CD4-positive, alpha-beta T cell treated with Interleukin-15 for 1 hour (primary cell): Measurements from ENCODE around the gene ZNF555.
"Not testable (repeated sequence)": the region's sequence is repeated elsewhere in the genome, so short reads cannot be mapped to it uniquely, and the experiment has no call there.

Experiments used
- DNase-seq: peaks from one replicate; pipeline ENCODE4 v3.0.0-alpha.2; 2020

Gene ZNF555

DNA sequence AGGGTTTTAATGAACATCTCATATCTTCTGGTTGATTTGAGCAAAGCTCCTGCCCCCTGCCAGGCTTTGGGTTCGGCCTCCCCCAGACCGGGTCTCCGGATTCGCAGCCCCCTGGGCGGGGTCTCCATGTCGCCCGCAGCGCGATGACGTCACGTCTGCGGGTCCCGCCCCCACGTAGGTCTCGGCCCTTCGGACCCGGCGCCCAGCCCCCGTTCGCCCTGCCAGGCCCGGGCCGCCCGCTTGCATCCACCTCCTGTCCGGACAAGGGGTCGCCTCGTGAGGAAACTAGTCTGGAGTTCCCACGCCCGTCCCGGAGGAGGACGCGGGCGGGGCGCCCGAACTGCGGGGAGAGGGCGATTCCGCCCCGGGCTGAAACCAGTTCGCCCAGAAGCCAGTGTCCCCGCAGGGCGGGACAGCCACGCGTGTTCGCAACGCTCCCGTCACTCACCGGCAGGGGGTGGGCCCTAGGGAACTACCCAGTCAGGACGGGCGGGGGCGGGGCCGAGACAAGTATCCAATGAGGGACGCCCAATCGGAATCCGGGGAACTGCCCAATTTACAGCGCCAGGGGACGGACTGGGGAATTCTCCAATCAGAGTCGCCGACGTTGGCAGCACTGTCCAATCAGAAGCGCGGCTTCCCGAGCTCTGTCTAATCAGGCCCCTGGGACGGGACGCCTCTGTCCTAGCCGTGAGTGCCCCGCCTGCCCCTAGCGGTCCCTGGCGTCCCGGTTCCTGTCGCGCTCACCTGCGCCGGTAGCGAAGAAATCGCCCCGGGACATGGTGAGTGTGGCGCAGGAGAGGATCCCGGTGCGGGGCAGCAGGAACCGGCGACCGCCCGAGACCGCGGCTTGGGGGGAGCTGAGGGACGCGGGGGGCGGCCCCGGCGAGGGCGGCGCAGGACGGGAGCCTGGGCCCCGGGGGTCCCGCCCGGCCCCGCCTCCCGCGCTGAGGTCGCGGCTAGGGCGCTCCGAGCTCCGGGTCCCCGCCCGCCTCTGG, at the start of gene ZNF555:
ZNF555 (plus strand) TSS at position 682 of the 998 bp plus-strand sequence; CDS start at position 780, 98 bp downstream.
- peak; percentile 99 for DNase-seq

DNA sequence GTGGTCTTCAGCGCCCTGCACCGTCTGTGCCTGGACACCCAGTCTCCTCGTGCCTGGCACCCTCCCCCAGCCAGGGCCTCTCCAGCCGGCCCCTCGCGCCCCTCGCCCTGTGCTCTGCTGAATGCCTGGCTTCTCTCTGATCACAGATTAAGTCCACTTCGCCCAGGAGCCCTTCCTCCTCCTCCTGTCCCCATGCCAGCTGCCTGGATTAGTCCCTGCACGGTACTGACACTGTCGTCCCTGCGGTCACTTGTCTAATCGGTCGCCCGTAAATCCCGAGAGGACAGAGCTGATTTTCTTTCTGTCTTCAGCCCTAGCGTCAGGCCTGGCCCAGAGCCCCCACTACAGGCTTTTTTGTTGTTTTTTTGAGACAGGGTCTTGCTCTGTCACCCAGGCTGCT, 49.4 kb upstream of the ZNF555 start:
- DNase-seq, result no peak

DNA sequence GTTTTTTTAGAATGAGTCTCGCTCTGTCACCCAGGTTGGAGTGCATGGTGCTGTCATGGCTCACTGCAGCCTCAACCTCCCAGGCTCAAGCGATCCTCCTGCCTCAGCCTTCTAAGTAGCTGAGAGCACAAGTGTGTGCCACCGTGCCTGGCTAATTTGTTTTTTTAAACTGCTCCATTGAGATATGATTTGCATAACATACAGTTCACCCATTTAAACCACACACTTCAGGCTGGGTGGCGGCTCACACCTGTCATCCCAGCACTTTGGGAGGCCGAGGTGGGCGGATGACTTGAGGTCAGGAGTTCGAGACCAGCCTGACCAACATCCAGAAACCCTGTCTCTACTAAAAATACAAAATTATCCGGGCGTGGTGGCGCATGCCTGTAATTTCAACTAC, 48.6 kb upstream of the ZNF555 start:
- DNase-seq, result not testable (repeated sequence)

DNA sequence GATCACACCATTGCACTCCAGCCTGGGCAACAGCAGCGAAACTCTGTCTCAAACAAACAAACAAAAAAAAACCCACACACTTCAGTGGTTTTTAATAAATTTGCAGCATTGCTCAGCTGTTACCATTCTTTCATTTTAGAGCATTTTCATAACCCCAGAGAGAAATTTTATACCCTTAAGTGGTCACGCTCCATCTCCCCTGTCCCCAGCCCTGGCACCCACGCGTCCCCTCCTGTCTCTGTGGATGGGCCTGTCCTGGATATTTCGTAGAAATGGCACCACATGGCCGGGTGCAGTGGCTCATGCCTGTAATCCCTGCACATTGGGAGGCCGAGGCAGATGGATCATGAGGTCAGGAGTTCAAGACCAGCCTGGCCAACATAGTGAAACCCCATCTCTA, 48.1 kb upstream of the ZNF555 start:
- DNase-seq, result no peak

DNA sequence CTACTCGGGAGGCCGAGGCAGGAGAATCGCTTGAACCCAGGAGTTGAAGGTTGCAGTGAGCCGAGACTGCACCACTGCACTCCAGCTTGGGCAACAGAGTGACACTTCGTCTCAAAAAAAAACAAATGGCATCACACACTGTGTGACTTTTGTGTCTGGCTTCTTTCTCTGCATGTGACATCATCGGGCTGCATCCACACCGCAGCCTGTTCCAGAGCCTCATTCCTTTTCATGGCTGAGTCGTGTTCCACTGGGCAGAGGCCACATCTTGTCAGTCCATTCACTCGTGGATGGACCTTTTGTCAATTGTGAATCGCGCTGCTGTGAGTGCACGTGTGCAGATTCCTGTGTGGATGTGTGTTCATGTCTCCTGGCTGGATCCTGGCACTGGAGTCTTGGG, 47.7 kb upstream of the ZNF555 start:
- no peak for DNase-seq

DNA sequence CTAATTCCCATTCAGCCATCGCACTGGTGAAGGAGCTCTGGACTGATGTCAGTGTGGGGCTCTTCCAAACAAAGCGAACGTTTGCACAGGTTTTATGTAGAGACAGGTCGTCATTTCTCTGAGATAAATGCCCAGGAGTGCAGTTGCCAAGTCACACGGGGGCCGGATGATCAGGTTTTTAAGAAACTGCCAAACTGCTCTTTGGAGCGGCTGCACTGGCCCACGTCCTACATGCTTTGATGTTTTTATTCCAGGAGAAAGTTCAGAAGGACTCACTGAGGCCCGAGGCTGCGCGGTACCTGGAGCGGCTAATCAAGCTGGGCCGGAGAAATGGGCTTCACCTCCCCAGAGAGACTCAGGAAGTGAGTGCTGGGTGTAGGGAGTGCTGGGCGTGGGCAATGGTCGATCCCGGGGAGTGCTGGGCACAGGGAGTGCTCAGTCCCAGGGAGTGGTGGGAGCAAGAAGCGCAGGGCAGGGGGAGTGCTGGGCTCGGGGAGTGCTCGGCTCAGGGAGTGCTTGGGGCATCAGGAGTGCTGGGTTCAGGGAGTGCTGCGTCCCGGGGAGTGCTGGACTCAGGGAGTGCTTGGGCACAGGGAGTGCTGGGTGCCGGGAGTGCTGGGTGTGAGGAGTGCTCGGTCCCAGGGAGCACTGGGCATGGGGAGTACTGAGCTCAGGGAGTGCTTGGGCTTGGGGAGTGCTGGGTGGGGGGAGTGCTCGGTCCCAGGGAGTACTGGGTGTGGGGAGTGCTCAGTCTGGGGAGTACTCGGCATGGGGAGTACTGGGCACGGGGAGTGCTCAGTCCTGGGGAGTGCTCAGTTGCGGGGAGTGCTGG, 45.2 kb upstream of the ZNF555 start:
- no peak for DNase-seq

DNA sequence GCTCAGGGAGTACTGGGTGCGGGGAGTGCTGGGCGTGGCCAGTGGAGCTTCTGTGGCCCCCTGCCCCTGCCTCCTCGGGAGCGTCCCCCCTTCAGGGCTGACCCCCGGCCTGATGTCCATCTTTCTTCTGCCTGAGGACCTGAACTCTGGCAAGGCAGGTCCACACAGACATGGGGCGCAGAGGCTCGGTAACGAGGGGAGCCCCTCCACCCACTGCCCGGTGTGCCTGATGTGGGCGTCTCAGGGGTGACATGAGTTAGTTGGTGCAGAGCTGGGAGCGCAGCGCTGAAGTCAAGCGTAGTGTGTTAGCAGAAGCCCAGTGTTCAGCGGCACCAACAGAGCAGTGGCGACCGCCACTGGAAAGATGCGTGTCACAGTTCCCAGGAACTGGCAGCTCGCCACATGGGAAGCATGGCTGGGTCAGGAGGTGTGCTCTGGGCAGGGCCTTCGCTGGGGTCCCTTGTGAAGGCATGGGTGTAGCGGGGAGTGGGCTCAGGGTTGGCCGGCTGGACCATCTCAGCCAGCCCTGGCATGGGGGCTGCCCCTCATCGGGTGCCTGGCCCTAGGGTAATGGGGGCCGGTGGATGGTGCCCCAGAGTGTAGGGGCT, 44.5 kb upstream of the ZNF555 start:
- no peak for DNase-seq

DNA sequence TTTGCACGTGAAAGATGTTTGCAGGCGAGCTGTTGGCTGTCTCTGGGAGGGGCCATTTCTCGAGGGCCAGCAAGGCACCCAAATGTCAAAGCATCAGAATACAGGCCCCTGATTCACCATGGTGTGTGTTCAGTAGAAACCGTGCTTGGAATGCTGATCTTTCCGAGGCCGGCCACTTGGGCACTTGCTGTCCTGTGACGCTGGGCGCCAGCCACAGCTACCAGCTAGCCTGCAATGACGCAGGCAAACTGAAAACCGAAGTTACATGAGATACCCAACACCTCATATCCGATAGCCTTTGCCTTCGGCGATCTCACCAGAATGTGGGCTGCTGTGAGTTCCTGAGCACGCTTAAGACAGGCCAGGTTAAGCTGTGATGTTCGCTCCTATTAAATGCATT, 44.0 kb upstream of the ZNF555 start:
- no peak for DNase-seq

DNA sequence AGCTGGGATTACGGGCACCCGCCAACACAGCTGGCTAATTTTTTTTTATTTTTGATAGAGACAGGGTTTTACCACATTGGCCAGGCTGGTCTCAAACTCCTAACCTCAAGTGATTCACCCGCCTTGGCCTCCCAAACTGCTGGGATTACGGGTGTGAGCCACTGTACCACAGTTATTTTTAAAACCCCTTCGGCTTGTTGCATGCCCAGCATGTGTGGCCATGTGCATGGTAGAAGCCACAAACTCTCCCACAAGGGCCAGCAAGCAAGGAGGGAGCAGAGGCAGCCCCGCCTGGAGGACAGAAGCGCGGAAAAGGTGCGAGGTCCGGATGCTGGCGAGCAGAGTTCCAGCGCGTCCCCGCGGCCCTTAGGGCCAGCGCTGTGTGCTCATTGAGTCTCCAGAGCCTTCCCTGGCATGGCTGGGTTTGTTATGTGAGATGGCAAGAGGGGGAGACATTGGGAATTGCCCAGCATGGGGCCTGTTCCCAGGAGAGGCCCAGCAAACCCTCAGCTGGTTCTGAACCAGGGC, 43.1 kb upstream of the ZNF555 start:
- DNase-seq, result no peak

DNA sequence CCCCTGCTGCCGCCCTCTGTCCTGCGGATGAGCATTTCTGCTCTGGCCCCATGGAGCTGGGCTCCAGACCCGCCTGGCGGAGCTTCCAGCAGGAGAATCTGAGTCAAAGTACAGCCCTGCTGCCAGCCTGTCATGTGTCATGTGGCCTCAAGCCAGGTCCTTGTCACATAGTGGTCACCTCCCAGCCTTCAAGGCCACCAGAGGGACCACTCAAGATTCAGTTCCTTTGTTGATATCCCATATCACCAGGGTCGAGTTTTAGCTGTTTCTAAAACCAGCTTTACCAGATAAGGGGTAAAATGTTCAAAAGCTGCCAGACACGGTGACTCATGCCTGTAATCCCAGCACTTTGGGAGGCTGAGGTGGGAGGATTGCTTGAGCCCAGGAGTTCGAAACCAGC, 42.5 kb upstream of the ZNF555 start:
- no peak for DNase-seq

DNA sequence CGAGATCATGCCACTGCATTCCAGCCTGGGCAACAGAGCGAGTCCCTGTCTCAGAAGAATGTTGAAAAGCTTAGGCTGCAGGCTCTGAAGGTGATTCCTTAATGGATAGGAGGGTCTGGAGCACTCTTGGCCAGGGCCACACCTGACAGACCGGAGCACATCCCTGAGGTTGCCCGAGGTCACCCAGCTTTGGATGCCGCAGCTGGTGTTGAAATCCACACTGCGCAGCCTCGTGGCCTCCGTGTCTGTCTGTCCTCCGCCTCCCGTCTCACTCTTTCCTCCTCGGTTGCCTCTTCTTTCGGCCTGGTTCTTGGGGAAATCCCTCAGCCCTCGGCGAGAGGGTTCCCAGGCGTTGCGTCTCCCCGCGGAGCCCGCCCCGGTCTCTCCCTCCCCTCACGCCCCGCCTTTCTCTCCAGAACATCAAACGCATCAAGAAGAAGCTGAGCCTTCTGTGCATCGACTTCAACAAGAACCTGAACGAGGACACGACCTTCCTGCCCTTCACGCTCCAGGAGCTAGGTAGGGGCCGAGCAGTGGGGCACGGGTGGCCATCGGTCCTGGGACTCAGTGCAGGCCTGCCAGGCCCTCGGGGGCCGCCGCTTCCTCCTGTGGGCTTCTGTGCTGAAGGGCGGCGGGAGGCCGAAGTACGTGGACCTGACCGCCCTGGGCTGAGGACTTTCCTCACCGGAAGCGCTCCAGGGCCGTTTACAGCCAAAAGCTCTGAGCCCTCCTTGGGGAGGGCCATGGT, 41.8 kb upstream of the ZNF555 start:
- DNase-seq, result no peak

DNA sequence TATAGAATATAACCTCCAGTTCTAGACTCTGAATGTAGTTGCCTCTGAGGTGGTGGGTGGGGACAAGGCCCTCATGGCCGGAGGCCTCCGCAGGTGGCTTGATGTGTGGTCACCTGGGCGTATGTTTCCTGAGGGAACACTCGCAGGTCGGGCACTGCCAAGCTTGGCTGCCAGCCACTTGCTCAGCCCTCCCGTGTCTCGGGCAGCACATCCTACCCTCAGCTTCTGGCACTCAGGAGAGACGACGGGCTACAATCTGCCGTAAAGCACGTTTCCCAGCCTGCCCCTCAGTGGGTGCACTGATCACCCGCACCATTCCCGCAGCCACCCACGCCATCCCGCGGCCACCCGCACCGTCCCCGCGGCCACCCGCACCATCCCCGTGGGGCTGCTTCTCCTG, 40.8 kb upstream of the ZNF555 start:
- DNase-seq, result no peak

DNA sequence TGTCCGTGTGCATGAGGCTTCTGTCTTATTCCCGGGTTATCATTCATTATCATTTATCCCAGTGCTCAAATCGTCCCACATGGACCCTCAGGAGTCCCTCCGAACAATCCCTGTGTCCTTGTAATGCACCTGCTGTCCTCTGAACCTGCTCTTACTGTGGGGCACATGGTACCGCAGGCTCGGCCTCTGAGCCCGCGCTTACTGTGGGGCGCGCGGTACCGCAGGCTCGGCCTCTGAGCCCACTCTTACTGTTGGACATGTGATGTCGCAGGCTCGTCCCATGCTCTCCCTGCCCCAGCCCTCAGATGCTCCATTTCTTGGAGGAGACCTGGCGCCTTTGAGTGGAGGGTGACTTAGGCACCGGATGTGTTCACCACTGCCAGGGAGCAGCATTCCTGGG, 38.4 kb upstream of the ZNF555 start:
- no peak for DNase-seq

DNA sequence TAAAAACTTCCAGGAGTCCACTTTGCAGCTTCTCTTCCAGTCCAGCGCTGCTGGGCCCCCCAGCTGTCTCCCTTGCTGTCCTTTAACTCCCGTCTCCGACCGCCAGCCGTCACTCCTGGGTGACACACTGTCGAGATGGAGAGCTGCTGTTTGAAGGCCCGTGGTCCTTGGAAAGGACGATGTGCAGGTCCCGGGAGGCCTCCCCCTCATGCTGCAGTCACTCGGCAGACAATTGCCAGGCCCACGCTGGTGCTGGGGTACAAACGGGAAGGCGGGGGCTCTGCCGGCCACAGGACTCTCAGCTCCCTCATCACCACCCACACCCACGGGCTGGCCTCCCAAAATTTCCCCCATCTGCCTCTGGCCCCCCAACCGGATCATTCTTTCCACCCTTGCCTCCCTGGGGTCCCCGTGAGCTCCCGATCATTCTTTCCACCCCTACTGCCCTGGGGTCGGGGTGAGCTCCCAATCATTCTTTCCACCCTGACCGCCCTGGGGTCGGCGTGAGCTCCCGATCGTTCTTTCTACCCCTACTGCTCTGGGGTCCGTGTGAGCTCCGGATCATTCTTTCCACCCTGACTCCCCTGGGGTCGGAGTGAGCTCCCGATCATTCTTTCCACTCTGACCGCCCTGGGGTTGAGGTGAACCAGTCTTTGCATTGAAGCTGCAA, 37.7 kb upstream of the ZNF555 start:
- DNase-seq, result no peak

DNA sequence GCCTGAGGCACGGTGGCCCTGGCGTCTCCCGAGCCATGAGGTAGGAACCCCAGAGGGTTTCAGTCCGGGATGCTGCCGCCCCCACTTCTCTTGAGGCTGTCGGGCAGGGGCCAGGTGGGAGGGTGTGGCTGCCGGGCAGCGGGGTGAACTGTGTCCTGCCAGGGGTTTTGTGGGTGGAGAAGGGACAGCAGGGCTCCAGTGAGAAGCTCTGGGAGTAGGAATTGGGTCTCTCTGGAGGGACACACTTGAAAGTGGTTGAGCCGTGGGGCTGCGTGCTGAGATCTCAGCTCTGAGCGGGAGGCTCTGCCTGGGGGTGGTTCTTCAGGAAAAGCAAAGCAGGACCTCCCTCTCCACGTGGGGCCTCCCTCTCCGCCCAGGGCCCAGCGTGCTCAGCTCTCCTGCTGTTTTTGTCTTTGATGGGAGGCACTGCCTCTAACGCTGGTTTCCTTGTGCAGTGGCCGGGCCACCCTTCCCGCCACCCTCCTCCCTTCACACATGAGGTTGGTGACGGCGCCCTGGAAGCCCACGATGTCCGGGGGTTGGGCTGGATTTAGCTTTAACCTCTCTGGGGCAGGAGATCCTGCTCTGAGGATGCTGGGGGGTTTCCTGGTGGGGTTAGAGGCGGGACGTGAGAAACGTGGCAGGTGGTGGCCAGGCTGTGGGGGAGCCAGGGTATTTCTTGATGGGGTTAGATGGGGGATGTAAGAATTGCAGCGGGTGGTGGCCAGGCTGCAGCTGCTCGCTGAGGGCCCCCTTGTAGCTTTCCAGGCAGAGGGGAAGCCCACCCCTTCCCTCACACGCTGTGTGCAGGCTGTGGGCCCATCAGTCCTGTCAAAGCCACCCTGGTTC, 36.9 kb upstream of the ZNF555 start:
- DNase-seq, result no peak

DNA sequence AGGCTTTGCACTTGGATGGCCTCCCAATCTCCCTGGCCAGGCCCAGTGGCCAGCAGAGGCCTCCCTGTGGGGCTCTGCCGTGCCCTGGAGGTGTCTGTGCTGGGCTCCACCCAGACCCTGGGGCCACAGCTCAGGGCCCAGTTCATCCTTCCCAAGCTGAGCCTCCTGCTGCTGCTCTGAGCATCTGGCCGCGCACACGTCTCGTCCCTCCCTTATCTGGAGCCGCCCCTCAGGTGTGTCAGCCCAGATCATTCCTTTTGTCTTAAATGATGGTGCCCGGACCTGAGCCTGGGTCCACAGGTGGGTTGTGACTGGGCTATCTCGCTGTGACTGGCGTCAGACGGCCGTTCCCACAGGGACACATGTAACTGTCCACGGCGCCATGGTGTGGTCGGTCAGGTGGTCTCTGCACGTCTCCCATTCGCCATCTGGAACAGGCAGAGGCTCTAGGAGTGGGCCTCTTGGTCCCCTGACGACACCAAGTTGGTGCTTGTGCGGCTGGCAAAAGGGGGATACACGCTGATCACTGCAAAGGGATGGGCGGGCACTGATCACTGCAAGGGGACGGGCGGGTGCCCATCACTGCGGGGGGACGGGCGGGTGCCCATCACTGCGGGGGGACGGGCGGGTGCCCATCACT, 35.9 kb upstream of the ZNF555 start:
- DNase-seq, result no peak

DNA sequence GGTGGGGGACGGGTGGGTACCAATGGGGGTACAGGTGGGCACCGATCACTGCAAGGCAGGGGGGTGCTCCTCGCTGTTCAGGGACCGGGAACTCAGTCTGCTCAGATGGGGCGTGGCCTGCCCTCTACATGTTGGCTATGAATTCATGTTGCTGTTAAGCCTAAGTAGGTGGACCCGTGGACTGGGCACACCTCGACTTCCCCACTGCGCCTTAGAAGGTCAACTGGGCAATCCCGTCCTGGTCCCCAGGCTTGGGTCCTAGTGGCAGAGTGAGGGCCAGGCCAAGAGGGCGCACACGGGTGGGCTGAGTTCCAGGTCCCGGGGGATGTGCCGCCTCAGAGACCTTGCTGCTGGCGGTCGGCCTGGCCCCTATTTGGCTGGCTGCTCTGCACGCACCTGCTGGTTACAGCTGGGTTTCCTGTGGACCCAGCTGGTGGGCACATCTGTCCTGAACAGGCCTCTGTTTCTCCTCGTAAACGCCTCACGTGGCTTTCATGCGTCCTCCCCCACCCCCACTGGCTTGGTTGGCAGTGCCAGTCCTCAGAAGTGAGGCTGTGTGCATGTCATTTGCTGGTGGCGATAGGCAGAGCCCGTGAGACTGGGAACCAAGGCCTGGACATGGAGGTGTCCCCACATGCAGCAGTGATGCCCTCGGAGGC, 35.2 kb upstream of the ZNF555 start:
- DNase-seq, result no peak

DNA sequence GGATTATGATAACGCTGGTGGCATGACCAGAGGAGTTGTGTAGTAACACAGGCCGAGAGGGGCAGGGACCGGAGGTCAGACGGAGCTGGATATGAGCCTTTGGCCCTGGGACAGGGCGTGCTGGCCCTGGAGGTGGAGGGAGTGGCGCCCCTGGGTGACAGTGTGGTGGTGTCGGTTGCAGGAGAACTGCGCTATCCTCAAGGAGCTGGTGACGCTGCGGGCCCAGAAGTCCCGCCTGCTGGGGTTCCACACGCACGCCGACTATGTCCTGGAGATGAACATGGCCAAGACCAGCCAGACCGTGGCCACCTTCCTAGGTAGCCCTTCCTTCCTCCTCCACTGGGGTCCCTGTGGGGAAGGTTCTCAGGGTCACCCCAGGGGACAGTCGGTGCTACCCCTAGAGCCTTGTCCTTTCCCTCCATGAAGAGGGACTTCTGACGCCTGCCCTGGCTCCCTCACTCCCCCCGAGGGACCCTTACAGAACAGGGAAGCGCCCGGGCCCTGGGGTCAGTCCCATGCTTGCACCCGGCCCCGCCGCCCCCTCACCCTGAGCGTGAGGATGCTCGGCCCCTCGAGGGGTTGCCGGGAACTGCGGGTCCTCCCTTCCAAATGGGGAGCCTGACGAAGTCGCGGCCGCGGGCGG, 34.4 kb upstream of the ZNF555 start:
- no peak for DNase-seq
